Activated B cell treated with CpG ODN at 0.5 μM for 24 hours (primary cell): ENCODE measurements around the gene ASTN2. TPM values are rescaled to one million over a fixed set of nuclear protein-coding genes. Genes with fewer than 3 reads are reported as not detected.

Source experiments
- ATAC-seq: fragments of 200-7000 bp; cut with Tn5 transposase; one replicate; pipeline ENCODE4 v1.10.0; 2021; ENCODE audit warnings: low read depth, mild to moderate bottlenecking, moderate library complexity
- CTCF ChIA-PET: fragments of 350-600 bp; sonication (Branson Sonifier 250); formaldehyde crosslinking; loops from one replicate; lab custom pipeline; 2021; ENCODE audit warnings: antibody characterized with exemption; lab: Charles Lee
- POLR2A ChIA-PET: fragments of 350-600 bp; sonication (Branson Sonifier 250); formaldehyde crosslinking; loops from one replicate; lab custom pipeline; 2021; ENCODE audit warnings: antibody characterized with exemption; lab: Charles Lee
- DNase-seq: peaks from one replicate; pipeline ENCODE4 v3.0.0; 2022
- H3K27ac Mint-ChIP-seq: one replicate; pipeline ENCODE4 v1.8.0; 2020; ENCODE audit warnings: mixed read lengths
- H3K27me3 Mint-ChIP-seq: one replicate; pipeline ENCODE4 v1.8.0; 2021; ENCODE audit warnings: mixed read lengths
- H3K36me3 Mint-ChIP-seq: one replicate; pipeline ENCODE4 v1.8.0; 2021; ENCODE audit warnings: low read depth, mixed read lengths
- H3K4me1 Mint-ChIP-seq: one replicate; pipeline ENCODE4 v1.8.0; 2021; ENCODE audit warnings: mixed read lengths
- H3K4me3 Mint-ChIP-seq: one replicate; pipeline ENCODE4 v1.8.0; 2020; ENCODE audit warnings: mild to moderate bottlenecking, mixed read lengths
- H3K9me3 Mint-ChIP-seq: one replicate; pipeline ENCODE4 v1.8.0; 2020; ENCODE audit warnings: mixed read lengths
- intact Hi-C: fragments of 100-400 bp; cut with micrococcal nuclease; formaldehyde crosslinking; loops from one replicate; pipeline ENCODE4 v1.15.1; 2024
- total RNA-seq: library from RNA; stranded (reverse); gene quantifications from 2 replicates; pipeline ENCODE4 v1.2.3, GENCODE V29; 2022
- TF ChIP-seq, protein P1 (sequence below): fragments of 200-600 bp; IDR thresholded peaks from one replicate; pipeline ENCODE4 v1.8.0; 2022; ENCODE audit warnings: antibody characterized with exemption, mild to moderate bottlenecking

ASTN2 gene
- total RNA-seq, 1 donor from 2014 or later = 2.3 TPM

DNA sequence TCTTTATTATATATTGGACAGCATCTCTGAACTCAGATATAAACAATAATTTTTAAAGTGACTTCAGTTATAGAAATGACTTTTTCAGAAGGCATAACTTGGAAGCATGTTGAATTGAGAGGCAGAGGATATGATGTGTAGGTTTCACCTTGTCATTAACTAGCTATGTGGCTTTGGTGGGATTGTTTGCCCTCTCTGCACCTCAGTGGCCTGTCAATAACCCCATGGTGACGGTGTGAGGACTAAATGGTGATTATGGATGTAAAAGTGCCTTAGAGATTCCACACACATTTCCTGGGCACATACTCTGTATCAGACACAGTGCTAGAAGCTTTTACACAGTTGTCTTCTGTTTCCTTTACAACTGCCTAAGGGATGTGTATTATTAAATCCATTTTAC lies 962.6 kb downstream of the ASTN2 start:
- CTCF ChIA-PET = no interaction called here

DNA sequence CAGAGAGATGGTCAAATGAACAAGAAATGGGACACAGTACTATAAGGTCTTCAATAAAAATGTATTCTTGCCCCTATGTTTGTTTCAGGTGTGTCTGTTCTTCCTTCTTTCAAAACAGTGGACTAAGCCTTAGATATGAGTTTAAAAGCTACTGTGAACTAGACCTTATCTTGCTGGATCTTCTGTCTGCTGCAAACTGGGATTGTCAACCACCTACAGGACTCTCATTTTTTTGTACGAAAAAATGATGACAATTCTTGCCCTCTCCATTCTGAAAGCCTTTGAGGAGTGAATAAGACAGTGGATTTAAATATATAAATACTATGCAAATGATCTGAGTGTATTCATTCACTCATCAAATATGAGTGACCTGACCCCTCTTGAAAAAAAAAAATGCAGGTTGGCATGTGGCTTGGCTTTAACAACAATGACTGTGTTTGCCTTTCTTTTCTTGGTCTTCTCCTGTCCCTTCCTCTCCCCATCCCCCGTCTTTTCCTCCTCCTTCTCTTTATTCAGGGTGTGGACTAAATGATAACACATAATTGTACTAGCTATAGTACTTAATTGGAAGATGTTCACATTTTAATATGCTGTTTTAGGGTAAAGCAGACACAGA lies 963.2 kb downstream of the ASTN2 start:
- Mint-ChIP-seq H3K4me1 (no peaks in the 10 kb centered on the region), H3K27ac (no peak overlapping the region), H3K36me3 (no peaks in the 10 kb centered on the region), H3K4me3 (no peak overlapping the region), H3K27me3 (no peaks in the 10 kb centered on the region), H3K9me3 (peaks cover 10% of the 10 kb centered on the region)
- ChIA-PET CTCF (no interaction called here), POLR2A (no interaction called here)
- DNase-seq (no peak), ATAC-seq (no peak)
- TF ChIP-seq, protein P1, sequence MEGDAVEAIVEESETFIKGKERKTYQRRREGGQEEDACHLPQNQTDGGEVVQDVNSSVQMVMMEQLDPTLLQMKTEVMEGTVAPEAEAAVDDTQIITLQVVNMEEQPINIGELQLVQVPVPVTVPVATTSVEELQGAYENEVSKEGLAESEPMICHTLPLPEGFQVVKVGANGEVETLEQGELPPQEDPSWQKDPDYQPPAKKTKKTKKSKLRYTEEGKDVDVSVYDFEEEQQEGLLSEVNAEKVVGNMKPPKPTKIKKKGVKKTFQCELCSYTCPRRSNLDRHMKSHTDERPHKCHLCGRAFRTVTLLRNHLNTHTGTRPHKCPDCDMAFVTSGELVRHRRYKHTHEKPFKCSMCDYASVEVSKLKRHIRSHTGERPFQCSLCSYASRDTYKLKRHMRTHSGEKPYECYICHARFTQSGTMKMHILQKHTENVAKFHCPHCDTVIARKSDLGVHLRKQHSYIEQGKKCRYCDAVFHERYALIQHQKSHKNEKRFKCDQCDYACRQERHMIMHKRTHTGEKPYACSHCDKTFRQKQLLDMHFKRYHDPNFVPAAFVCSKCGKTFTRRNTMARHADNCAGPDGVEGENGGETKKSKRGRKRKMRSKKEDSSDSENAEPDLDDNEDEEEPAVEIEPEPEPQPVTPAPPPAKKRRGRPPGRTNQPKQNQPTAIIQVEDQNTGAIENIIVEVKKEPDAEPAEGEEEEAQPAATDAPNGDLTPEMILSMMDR = no peak
- intact Hi-C loops = no loop called here

More for the DNA sequence above, 962.6 kb downstream of the ASTN2 start:
- no peaks in the 10 kb centered on the region for H3K27me3 Mint-ChIP-seq
- intact Hi-C loops = no loop called here
- no peak overlapping the region for H3K27ac Mint-ChIP-seq
- TF ChIP-seq, protein P1 = no peak
- no peak overlapping the region for H3K4me3 Mint-ChIP-seq
- ATAC-seq (no peak), DNase-seq (no peak)
- H3K4me1 Mint-ChIP-seq = no peaks in the 10 kb centered on the region
- H3K9me3 Mint-ChIP-seq = peaks cover 16% of the 10 kb centered on the region
- POLR2A ChIA-PET = no interaction called here
- H3K36me3 Mint-ChIP-seq = no peaks in the 10 kb centered on the region

DNA sequence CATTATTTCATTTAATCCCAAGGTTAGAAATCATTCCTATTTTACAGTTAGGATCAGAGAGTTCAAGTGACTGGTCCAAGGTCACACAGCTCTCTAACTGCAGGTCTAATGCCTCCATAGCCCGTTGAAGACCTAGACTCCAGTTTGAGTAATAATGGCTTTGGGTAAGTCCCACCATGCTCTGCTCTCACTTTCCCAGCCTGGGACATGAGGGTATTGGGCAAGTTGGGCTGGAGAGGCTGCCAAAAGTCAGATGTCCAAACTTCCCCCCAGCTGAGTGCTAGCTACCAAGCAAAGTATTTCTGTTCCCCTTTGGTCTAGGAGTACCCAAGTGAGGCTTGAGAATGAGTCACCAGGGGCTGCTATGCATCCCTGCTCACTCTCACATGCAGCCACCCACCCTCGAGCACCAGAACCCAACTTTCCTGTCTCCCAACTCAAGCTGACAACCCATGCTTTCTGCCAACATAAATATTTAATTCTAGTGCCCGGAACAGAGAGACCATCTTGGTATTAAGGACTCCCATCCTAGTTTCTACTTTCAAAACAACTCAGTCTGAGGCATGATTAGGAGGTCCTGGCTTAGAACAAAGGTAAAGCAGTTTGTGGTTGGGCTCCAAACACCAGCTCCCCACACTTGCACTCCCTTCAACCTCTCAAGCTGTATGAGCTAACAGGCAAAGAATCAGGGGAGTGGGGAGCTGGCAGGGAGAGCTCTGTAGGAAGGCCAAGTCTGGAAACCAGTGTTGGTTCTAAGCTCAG lies 964.3 kb downstream of the ASTN2 start:
- Mint-ChIP-seq H3K9me3 (peaks cover 3% of the 10 kb centered on the region), H3K27me3 (no peaks in the 10 kb centered on the region), H3K4me3 (no peak overlapping the region), H3K27ac (no peak overlapping the region), H3K4me1 (no peaks in the 10 kb centered on the region), H3K36me3 (no peaks in the 10 kb centered on the region)
- CTCF ChIA-PET = no interaction called here
- intact Hi-C loops = no loop called here
- POLR2A ChIA-PET = no interaction called here
- ATAC-seq = no peak
- no peak for DNase-seq
- TF ChIP-seq, protein P1 = no peak

DNA sequence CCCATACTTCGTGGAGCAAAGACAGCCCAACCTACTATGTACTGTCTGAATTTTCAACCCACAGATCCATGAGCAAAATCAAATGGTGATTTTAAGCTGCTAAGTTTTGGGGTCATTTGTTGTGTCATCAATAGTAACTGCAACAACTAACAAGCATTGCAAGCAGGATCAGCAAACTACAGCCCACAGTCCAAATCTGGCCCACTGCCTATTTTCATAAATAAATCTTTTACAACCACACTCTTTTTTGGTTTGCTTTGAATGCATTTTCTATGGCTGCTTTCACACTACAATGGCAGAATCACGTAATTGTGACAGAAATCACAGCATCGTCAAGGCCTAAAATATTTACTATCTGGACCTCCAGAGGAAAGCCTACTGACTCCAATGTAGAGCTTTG lies 964.9 kb downstream of the ASTN2 start:
- H3K27me3 Mint-ChIP-seq = no peaks in the 10 kb centered on the region
- POLR2A ChIA-PET = no interaction called here
- ATAC-seq (no peak), DNase-seq (no peak)
- CTCF ChIA-PET = no interaction called here
- no peak overlapping the region for H3K27ac Mint-ChIP-seq
- no peaks in the 10 kb centered on the region for H3K36me3 Mint-ChIP-seq
- peaks cover 3% of the 10 kb centered on the region for H3K9me3 Mint-ChIP-seq
- no peaks in the 10 kb centered on the region for H3K4me1 Mint-ChIP-seq
- no peak overlapping the region for H3K4me3 Mint-ChIP-seq
- intact Hi-C loops = no loop called here
- TF ChIP-seq, protein P1 = no peak

DNA sequence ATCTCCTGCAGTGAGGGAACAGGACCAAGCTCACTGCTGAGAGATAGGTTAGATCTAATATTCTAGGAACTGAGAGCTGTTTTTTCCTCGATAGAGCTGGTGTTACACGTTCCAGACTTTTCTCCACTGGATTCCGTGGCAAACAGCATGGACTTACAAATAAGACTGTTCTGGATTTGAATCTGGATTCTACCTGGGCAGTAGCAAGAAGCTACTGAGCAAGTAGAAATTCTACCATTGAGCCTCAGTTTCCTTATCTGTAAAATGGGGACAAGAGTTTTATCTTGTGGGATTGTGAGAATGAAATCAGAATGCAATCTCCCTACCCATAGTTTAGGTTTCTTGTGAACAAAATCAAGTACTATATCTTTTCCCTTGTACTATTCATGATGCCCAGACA lies 966.4 kb downstream of the ASTN2 start:
- TF ChIP-seq, protein P1 = no peak
- ChIA-PET CTCF (no interaction called here), POLR2A (no interaction called here)
- Mint-ChIP-seq H3K9me3 (no peaks in the 10 kb centered on the region), H3K27ac (no peak overlapping the region), H3K4me3 (no peak overlapping the region), H3K4me1 (no peaks in the 10 kb centered on the region), H3K27me3 (no peaks in the 10 kb centered on the region), H3K36me3 (no peaks in the 10 kb centered on the region)
- intact Hi-C loops = no loop called here
- DNase-seq (no peak), ATAC-seq (no peak)
